ENCODE results near the gene HTRA3. TPM values are rescaled to one million over a fixed set of nuclear protein-coding genes. Genes with fewer than 3 reads are reported as not detected.

The HTRA3 gene
- total and polyA plus RNA-seq, 2 of the 8 experiments (the other 6 are each of a cell fraction or from before 2014, with no cell fraction given): 3.2 to 5.8 TPM

DNA sequence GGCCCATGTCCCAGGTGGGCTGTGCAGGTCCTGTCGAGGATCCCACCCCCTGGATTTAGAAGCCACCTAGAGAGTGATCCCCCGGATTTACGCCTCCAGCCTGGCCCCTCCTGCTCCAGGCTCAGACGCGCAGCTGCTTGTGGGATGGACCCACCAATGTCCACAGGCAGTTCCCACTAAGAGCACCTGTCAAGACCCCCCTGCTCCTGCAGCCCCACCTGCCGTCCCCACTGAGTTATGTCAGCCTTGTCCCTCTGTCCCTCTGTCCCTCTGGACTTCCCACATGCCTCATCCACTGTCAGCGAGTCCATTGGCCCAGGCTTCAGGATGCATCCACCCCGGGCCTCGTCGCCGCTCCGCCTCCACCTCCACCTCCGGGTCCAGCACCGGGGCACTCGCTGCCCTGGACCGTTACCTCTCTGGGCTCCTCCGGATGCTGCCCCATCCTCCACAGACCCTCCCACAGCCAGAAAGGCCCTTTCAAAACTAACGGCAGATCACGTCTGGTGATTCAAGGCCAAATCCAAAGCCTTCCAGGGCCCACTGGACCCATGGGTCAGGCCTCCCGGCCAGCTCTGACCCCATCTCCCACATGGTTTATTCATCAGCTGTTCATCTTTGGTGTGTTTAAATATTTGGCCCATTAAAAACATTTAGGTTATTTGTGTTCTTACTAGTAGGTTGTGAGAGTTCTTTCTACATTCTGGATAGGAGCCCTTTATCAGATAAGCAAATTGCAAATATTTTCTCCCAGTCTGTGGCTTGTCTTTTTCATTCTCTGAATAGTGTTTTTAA, 28.3 kb downstream of the HTRA3 start:
- FAIRE-seq: no peak

More for the DNA sequence above, 28.3 kb downstream of the HTRA3 start:
- POLR2A ChIA-PET (ENCODE audit: partially characterized antibody): no interaction called here
- Histone ChIP-seq H3K14ac (ENCODE audit: insufficient read length) (no peak overlapping the region), H4K8ac (ENCODE audit: extremely low read depth, insufficient read depth, low read length) (no peak overlapping the region), H2AK5ac (ENCODE audit: low read depth, low read length) (no peak overlapping the region), H3K4ac (replicated peaks; ENCODE audit: insufficient read length, low read depth, low read length) (no peak overlapping the region), H2BK120ac (replicated peaks; ENCODE audit: low read depth, low read length) (no peak overlapping the region), H2BK20ac (ENCODE audit: low read length) (no peak overlapping the region), H3K27ac (ENCODE audit: low read depth, low read length) (no peak overlapping the region), H2BK12ac (ENCODE audit: low read depth, low read length) (no peak overlapping the region), H2BK5ac (ENCODE audit: low read depth, low read length) (no peak overlapping the region), H3K4me3 (ENCODE audit: extremely low read depth in 1 of 4, insufficient read depth in 2 of 4, low read depth in 3 of 4, low read length in 4 of 4) (no peak overlapping the region), H3K4me1 (replicated peaks in 1 of 4; ENCODE audit: control insufficient read depth in 3 of 4, insufficient read depth in 4 of 4, low read length in 3 of 4) (no peaks in the 10 kb centered on the region), H3K79me1 (ENCODE audit: low read depth, low read length) (no peaks in the 10 kb centered on the region), H3K9me3 (ENCODE audit: insufficient read depth in 2 of 2, low read depth in 1 of 2, low read length in 1 of 2) (0 out of 4 replicates have a peak, but pooled peaks cover 0 to 2% of the 10 kb centered on the region in 2 experiments), H4K5ac (ENCODE audit: insufficient read length, low read depth, low read length) (no peak overlapping the region), H2BK15ac (ENCODE audit: low read length) (no peak overlapping the region), H4K91ac (replicated peaks; ENCODE audit: insufficient read length, low read length) (no peak overlapping the region), H3K79me2 (ENCODE audit: control insufficient read depth in 1 of 2, insufficient read depth in 2 of 2, low read length in 2 of 2) (no peaks in the 10 kb centered on the region), H3K36me3 (ENCODE audit: control insufficient read depth in 2 of 4, insufficient read depth in 4 of 4, low read length in 3 of 4) (no peaks in the 10 kb centered on the region), H2AFZ (ENCODE audit: low read length) (no peak overlapping the region), H4K20me1 (replicated peaks in 1 of 2; ENCODE audit: control insufficient read depth in 1 of 2, insufficient read depth in 2 of 2, low read length in 2 of 2) (peaks cover 0 to 2% of the 10 kb centered on the region in 2 experiments), H3K23me2 (ENCODE audit: low read depth, low read length) (peaks cover 5% of the 10 kb centered on the region; the same call in 1 of the 2 replicates), H3K18ac (ENCODE audit: extremely low read depth, low read length) (no peak overlapping the region), H3K27me3 (replicated peaks in 1 of 4; ENCODE audit: control insufficient read depth in 3 of 4, extremely low read depth in 1 of 4, insufficient read depth in 3 of 4, low read length in 3 of 4) (no peaks in the 10 kb centered on the region), H3K9ac (replicated peaks in 1 of 4; ENCODE audit: extremely low read depth in 1 of 4, low read depth in 3 of 4, low read length in 3 of 4) (no peak overlapping the region), H3K23ac (ENCODE audit: insufficient read length) (no peak overlapping the region), H3K56ac (replicated peaks; ENCODE audit: insufficient read length, low read depth, low read length) (no peak overlapping the region), H3K4me2 (ENCODE audit: insufficient read depth in 1 of 2, low read depth in 2 of 2, low read length in 2 of 2) (no peak overlapping the region)
- CTCF ChIA-PET (ENCODE audit: partially characterized antibody): interaction anchor here (0.6 to 1.4 kb wide), 3 partner anchors 9 to 351 kb away, joined by 3 to 6 read pairs (median 5); no protein-coding TSS in a partner anchor
- TF ChIP-seq ASH2L (IDR thresholded peaks at IDR 0.05; ENCODE audit: low read length) (no peak), RAD21 (IDR thresholded peaks at IDR 0.05 in 1 of 2, conservative IDR thresholded peaks at IDR 0.05 in 1 of 2; ENCODE audit: low read depth in 2 of 2, low read length in 2 of 2) (peak; percentile 22 to 29; a peak in 2 of 4 replicates)
- TF ChIP-seq, protein P1, sequence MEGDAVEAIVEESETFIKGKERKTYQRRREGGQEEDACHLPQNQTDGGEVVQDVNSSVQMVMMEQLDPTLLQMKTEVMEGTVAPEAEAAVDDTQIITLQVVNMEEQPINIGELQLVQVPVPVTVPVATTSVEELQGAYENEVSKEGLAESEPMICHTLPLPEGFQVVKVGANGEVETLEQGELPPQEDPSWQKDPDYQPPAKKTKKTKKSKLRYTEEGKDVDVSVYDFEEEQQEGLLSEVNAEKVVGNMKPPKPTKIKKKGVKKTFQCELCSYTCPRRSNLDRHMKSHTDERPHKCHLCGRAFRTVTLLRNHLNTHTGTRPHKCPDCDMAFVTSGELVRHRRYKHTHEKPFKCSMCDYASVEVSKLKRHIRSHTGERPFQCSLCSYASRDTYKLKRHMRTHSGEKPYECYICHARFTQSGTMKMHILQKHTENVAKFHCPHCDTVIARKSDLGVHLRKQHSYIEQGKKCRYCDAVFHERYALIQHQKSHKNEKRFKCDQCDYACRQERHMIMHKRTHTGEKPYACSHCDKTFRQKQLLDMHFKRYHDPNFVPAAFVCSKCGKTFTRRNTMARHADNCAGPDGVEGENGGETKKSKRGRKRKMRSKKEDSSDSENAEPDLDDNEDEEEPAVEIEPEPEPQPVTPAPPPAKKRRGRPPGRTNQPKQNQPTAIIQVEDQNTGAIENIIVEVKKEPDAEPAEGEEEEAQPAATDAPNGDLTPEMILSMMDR (IDR thresholded peaks at IDR 0.05; ENCODE audit: control extremely low read depth in 1 of 3, insufficient read depth in 1 of 3, low read depth in 1 of 3, low read length in 3 of 3): peak in 1 of 3 experiments; percentile 23; a peak in 1 of 4 replicates
- 89% methylated on average over 20 of the region's 20 CpGs; no CpG with 5 or more reads in 1 of the 2 experiments for WGBS, 2 experiments (ENCODE audit: extremely low coverage in 1 of 2, insufficient coverage in 1 of 2, insufficient read length in 1 of 2, insufficient replicate concordance in 2 of 2, low coverage in 1 of 2, low lambda C conversion rate in 2 of 2, missing lambda C conversion rate in 1 of 2)
- no peak for DNase-seq (ENCODE audit: low read depth in 1 of 2, low spot score in 2 of 2)

All from H1 (cell line).